Measurements from ENCODE around the gene PI4KA.
"Not testable (repeated sequence)": the region's sequence is repeated elsewhere in the genome, so short reads cannot be mapped to it uniquely, and the experiment has no call there.

PI4KA gene

GRCh38 chr22:20773793-20774212, 84.8 kb downstream of the PI4KA start, which contains the start of gene SERPIND1:
TSS of gene SERPIND1 (plus strand) at chr22:20774113. CDS start at chr22:20779313, 5,200 bp downstream.
- no peak for DNase-seq

- DNase-seq = no peak
These were observed 86.5 kb downstream of the PI4KA start for GRCh38 chr22:20771918-20772625.

GRCh38 chr22:20769496-20769826, 89.2 kb downstream of the PI4KA start:
- DNase-seq = not testable (repeated sequence)

- DNase-seq = no peak
These were observed 92.1 kb downstream of the PI4KA start for GRCh38 chr22:20766530-20766929.

DNA sequence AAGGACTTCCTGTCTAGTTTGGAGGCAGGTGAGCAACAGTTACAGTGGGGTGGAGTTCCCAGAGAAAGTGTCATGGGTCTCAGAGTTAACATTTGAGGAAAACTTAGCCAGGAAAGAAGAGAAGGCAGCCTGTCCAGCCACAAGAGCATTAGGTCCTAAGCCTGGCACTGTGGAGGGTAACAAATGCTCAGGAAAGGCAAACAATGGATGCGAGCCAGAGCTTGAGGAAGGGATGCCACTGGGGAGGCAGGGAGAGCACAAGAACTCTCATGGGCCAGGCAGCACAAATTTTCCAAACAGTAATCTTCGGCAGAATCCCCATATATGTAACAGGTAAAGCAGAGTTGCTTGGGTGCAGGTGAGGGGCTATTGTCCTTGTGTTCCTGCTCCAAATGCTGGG, 92.7 kb downstream of the PI4KA start:
- DNase-seq = no peak

DNA sequence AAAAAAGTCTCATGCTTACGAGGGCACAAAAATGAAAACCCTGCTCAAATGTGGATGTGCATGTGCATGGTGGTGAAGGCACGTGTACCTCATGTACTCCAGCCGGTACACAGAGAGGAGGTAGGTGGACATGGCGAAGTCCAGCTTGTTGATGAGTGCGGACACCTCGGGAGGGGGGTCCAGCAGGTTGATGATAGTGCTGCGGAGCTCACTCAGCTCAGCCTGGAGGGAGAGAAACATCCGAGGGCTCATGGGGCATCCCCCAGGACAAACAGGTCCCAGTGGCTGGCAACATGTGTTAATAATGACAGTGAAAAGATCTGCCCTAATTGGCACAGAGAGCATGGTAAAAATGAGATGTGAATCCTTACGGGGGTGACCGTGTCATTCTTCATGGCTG, 93.9 kb downstream of the PI4KA start:
- no peak for DNase-seq

DNA sequence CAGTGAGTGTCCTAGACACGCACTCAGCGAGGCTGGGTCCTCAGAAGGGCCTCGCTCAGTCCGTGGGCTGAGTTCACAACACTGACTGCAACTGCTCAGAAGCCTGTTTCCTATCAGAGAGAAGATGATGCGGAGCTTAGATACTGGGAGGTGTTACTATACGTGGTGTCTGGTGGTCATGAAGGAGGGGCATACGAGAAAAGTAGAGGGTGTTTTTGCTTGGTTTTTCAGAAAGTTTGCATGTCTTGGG, 94.2 kb downstream of the PI4KA start:
- no peak for DNase-seq

DNA sequence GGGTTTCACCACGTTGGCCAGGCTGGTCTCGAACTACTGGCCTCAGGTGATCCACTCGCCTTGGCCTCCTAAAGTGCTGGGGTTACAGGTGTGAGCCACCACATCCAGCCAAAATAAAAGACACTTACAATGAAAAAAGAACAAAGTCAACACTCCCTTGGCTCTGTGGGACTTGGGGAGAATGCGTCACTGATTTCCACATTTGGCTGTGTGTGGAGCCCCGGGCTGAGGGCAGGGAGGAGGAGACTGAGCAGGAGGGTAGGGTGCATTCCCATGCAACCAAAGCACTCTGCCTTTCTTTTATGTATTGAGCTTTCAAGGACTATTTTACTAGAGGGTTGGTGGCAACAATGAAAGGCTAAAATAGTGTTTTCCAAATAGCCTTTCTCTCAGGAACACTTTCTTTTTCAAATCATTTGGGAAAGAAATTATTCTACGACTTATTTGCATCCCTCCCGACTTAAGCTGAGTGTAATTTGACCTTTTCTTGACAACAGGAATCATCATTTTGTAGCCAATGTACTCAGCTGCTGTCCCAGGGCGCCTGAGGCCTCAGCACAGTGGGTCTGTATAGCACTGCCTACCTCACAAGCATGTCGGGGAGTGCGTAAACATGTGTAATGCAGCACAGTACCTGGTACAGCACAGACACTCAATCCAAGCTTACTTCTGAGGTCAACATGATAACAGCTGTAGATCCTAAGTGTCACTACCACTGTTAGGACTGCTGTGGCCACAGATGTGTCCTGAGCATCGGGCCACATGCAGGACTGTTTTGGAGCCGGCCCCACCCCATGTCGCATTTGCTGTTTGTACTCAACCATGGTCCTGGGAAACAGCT, 94.8 kb downstream of the PI4KA start:
- no peak for DNase-seq

GRCh38 chr22:20762233-20762796, 96.3 kb downstream of the PI4KA start:
- DNase-seq = no peak

- DNase-seq = no peak
These were observed 97.1 kb downstream of the PI4KA start for GRCh38 chr22:20761536-20761935.

- no peak for DNase-seq
These were observed 98.5 kb downstream of the PI4KA start for GRCh38 chr22:20760084-20760483.

DNA sequence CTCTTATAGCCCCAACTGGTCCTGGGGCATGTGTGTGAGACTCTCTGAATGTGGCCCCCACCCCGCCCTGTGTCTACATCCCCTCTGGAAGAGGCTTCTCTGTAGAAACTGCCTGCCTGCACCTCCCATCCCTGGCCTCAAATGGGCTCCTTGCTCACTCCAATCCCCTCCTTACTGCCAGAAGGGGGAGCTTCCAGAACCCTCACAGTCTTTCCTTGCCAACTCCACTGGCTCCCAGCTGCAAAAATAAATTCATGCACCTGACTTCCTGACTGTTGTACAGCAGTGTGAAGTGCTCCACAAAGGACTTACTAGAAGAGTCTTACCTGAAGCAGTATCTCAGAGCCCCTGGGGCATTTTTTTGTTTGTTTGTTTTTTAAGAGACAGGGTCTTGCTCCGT, 99.9 kb downstream of the PI4KA start:
- no peak for DNase-seq

GRCh38 chr22:20756846-20757245, 101.8 kb downstream of the PI4KA start:
- DNase-seq = no peak

GRCh38 chr22:20752873-20753272, 105.7 kb downstream of the PI4KA start:
- no peak for DNase-seq

DNA sequence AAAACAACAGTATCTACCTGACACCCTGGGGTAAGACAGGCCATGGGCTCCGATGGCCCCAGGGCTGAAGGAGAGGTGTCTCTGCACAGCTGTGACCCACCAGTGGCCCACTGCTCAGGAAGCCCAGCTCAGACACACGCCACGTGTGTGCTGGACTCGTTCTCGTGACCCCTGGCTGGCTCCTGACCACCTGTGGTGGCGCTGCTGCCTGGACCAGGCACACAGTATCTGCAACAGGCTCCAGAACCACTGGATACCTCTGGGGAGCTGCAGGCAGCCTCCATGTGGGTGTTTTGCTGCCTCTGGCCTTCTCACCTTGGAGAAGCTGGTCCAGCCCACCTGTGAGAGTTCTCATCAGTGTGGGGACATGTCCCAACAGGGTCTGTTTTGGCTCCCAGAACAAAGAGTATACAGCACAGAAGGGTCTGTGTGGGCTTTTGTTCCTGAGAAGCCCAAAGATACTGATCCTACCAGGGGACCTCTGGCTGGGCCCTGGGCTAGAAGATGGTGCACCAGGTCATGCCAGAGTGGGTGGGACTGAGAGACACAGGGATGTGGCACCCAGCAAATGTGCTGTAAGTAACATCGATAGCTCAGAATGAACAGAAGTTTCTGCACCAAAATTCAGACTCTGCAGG, 106.4 kb downstream of the PI4KA start:
- no peak for DNase-seq

GRCh38 chr22:20751185-20751851, 107.3 kb downstream of the PI4KA start:
- peak; percentile 20 for DNase-seq

DNA sequence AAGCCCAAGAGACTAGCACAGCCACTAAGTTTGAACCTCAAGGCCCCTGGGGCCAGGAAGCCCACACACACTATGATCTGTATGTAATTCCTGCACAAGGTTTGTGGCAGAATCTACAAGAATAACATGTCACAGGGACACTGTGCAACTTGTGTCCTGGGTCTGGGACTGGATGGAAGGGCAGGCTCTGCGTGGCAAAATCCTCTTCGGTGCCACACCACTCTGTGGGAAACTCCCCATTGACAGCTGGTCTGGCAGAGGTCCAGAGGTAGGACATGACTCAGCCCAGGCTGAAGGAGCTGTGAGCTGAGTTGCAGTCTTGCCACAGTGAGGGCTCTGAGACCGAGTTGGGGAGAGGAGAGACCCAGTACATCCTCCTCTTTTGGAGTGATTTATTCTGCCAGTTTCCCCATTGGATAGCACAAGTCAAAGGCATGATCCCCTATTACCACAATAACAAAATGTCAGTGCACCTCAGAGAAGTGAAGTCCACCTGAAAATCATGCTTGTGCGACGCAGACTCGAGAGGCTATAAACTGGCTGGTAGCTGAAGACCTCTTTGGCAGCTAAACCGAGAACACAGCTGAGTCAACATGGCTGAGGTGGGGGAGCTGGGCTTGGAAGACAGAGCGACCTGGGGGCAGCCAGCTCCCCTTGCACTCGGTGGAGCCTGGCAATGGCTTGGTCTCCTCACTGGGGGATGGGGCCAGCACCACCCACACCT, 108.0 kb downstream of the PI4KA start:
- peak; percentile 43 for DNase-seq

- no peak for DNase-seq
These were observed 109.2 kb downstream of the PI4KA start for GRCh38 chr22:20749453-20749852.

DNA sequence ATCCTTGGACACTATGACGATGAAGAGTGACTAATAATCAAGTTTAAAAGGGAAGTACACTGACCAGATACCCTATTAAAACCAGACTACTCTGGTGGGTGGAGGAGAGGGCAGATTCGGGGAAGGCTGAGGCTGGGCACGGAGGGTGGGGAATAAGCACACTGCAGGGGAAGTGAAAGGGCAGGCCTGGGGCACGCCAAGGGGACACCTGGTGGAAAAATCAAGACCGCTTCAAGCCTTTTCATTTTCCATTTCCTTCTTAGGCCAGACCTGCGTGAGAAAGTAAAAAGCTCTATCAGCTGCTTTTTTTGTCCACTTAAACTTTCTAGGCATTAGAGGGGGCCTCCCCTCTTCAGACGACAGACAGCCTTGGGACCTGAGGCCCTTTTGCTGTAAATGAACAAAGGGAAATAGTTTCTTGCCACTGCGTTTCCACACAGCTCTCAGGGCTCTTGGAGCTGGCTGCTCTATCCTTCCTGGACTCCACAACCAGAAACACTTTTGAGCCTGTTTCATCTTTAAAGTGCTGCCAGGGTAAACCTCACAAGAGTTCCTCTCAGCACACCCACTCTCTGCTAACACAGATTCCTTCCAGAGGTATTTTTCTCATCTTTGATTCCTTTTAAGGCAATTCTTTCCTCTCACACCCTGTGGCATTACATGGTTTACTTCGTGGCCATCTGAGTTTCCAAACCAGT, 109.7 kb downstream of the PI4KA start:
- DNase-seq = no peak

- no peak for DNase-seq
These were observed 110.5 kb downstream of the PI4KA start for GRCh38 chr22:20748082-20748481.

- no peak for DNase-seq
These were observed 111.4 kb downstream of the PI4KA start for GRCh38 chr22:20747223-20747622.

All from DMS153 (cell line).